Measurements from ENCODE around the gene CHRNE.

DNA sequence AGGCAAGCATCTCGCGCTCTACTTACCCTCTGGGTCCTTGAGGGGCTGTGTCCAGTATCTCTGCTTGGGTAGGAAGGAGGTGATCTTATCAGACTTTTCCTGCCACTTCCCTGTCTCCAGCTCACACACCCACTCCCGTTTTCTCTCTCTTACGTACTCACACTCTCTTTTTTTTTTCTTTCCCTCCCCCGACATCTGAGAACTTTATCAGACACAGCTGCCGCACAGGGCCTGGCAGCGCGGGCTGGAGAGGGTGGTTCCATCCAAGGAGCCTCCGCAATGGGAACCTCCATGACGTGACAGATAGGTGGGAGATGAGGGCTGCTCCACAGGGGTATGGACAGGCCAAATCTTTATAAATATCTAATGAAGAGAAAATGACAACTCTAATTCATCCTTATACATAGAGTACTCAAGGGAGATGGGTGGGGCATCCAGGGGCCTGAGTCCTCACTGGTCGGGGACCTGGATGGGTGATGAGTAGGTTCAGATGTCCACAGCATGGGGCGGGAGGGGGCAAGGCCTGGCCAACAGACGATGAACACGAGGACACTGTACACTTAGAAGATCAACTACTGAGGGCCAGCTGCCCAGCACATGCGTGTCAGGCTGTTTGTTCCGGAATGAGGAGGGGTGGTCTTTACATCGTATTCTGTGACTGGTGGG, 46.5 kb downstream of the CHRNE start:
- no peak for TF ChIP-seq ZNF263 (CRISPR knock-in tag; IDR thresholded peaks at IDR 0.05)
- TF ChIP-seq ZSCAN29 (CRISPR knock-in tag; conservative IDR thresholded peaks at IDR 0.05), result no peak
- no peak for TF ChIP-seq ZNF792 (CRISPR knock-in tag; IDR thresholded peaks at IDR 0.05)
- TF ChIP-seq PATZ1 (CRISPR knock-in tag; IDR thresholded peaks at IDR 0.05), result no peak
- TF ChIP-seq, protein P1, sequence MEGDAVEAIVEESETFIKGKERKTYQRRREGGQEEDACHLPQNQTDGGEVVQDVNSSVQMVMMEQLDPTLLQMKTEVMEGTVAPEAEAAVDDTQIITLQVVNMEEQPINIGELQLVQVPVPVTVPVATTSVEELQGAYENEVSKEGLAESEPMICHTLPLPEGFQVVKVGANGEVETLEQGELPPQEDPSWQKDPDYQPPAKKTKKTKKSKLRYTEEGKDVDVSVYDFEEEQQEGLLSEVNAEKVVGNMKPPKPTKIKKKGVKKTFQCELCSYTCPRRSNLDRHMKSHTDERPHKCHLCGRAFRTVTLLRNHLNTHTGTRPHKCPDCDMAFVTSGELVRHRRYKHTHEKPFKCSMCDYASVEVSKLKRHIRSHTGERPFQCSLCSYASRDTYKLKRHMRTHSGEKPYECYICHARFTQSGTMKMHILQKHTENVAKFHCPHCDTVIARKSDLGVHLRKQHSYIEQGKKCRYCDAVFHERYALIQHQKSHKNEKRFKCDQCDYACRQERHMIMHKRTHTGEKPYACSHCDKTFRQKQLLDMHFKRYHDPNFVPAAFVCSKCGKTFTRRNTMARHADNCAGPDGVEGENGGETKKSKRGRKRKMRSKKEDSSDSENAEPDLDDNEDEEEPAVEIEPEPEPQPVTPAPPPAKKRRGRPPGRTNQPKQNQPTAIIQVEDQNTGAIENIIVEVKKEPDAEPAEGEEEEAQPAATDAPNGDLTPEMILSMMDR (CRISPR knock-in tag; IDR thresholded peaks at IDR 0.05), result no peak
- TF ChIP-seq TAF1 (CRISPR knock-in tag; IDR thresholded peaks at IDR 0.05), result no peak
